Measurements from ENCODE around the gene CNNM2.

DNA sequence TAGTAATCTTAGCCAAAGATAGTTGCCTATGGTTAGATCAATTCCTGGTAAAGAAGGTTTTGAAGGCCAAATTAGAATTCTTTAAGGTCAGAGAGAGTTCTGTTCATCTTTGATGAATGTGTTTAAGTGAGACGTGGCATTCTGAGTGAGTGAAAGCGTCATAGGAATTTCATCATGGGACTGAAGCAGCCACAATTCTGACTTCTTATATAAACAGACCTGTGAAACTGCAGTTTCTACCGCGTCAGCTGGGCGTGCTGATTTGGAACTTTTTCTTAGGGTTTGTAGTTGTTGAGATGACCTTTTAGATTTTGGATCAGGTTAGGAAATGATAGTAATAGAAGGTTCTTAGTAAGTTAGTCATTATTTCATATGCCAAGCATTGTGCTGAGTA lies 103.8 kb downstream of the CNNM2 start:
- TF ChIP-seq, protein P1, sequence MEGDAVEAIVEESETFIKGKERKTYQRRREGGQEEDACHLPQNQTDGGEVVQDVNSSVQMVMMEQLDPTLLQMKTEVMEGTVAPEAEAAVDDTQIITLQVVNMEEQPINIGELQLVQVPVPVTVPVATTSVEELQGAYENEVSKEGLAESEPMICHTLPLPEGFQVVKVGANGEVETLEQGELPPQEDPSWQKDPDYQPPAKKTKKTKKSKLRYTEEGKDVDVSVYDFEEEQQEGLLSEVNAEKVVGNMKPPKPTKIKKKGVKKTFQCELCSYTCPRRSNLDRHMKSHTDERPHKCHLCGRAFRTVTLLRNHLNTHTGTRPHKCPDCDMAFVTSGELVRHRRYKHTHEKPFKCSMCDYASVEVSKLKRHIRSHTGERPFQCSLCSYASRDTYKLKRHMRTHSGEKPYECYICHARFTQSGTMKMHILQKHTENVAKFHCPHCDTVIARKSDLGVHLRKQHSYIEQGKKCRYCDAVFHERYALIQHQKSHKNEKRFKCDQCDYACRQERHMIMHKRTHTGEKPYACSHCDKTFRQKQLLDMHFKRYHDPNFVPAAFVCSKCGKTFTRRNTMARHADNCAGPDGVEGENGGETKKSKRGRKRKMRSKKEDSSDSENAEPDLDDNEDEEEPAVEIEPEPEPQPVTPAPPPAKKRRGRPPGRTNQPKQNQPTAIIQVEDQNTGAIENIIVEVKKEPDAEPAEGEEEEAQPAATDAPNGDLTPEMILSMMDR (IDR thresholded peaks at IDR 0.05), result no peak
- TF ChIP-seq POLR2A (IDR thresholded peaks at IDR 0.05), result no peak

Measured in right lobe of liver (tissue), 4 donors.